HG03064 (cell line): Measurements from ENCODE around the gene SF3B1.
"Not testable (repeated sequence)": the region's sequence is repeated elsewhere in the genome, so short reads cannot be mapped to it uniquely, and the experiment has no call there.

Experiments used
- ATAC-seq: cut with Tn5 transposase; IDR thresholded peaks from one replicate; pipeline ENCODE4 v1.9.1; 2021; ENCODE audit warnings: low read depth; ENCODE audit not compliant: unreplicated experiment

SF3B1 gene

DNA sequence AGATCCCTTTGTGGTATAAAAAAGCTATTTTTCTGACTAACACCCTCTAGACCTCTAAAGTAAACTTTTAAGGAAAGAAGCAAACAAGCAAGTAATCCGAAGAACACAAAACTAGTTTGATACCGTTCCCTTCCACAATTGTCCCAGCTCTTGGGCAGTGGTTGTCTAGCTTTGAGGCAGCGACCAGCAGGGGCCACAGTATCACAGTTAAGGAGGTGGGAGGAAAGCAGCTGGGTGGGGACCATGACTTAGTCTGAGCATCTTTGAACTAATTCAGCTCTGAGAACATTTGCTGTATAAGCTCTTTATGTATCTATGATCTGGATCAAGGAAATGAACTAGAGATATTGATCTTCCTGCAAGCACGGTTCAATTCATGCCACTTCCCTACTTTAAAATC lies 51.0 kb downstream of the SF3B1 start:
- ATAC-seq = no peak

DNA sequence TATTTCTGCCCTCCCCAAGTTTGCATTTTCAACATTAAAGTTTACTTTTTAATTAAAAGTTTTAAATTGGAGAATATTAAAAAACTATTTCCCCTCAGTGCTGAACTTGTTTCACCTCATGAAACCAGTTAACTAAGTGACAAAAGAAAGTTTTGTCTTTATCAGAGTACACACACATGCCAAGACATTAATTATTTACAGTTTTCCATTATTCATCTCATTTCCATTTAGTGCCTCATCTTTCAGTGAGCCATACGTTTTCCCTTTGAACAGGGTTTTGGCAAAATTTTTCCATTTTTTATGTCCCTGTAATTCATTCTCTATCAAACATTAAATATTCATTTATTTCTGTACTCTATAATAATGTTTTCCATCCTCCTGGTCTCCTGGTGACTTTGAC lies 53.2 kb downstream of the SF3B1 start:
- no peak for ATAC-seq

DNA sequence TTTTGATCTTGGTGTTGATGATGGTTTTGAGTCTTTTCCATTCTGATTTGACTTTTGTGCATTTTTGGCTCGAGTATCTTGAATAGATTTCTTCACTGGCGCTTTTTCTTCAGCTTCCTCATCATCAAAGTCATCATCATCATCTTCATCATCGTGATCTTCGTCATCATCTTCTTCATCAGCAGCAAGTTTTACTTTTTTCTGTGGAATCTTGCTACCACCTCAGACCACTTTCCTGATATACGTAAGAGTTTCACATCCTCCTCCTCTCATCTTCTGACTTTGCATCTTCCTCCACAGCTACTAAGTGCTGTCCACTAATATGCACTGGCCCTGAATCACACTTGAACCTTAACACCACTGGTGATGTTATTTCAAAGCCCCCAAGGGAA lies 54.9 kb downstream of the SF3B1 start:
- ATAC-seq = not testable (repeated sequence)

DNA sequence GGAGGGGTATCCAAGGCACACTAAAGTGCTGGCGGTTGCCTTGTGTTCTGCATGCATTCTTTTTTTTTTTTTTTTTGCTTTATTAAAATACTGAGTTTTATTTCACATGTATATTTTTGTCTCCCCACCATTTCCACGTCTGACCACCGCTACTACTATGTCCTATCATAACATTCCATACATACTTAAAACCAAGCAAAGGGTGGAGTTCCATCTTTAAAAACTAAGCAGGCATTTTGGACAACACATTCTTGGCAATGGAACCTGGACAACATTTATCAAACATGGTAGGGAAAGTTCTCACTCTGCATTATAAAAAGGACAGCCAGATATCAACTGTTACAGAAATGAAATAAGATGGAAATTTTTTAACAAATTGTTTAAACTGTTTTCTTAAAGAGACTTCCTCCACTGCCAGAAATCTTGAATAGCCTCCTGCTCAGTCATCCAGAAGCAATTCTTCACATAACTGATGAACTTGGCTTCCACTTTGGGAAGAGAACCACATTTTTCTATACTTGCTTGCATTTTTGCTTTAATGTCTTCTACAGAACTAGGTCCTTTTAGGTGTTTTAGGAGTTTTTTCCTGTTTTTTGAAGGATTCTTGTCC lies 55.4 kb downstream of the SF3B1 start:
- ATAC-seq = not testable (repeated sequence)

DNA sequence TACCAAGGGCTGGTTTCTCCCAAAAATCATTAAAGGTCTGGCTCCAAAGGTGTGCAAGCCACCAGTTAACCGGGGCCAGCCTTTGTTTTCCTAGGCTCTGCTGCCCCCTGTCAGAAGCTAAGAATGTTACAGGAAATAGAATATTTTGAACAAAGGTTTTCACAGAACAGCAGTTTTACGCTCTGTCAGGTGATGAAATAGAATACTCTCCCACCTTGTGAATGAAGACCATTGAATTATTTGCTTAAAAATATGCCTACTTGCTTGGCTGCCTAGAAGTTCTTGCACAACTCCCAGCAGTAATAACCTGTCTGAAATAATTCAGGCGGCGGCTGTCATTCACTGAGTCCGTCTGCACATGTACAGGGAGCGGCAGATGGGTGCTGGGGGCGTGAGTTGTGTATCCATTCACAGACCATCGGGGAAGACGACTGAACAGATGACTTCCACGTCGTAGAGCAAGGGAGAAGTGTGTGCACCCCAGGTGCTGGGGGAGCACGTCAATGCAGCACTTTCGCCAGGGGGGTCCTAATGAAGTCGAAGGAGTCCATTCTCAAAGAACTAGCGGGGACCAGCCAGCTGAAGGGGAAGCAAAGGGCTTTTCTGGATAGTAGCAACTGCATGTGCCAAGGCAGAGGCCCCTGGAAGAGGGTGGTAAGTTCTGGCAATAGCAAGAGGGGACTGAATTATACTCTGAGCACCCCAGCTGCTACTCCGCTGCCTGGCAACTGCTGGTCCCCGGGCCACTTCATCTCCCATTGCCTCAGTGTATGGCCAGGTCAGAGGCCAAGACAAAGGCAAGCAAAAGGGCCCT lies 56.1 kb downstream of the SF3B1 start:
- no peak for ATAC-seq

DNA sequence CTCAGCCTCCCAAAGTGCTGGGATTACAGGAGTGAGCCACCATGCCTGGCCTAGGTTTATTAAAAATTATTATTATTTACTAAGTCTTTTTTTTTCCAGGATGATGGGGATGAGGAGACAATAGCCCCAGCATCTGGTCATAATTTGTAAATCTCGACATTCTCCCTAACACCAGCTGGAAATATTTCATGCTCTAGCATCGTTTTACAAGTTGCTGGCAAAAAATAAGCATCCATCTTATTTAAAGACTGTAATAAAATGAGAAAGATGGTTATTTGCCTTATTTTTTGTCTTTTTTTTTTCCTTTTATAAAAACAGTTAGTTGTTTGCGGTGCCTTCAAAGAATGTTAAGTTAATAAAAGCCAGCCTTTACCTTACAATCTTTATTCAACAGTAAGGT lies 56.7 kb downstream of the SF3B1 start:
- ATAC-seq = no peak

DNA sequence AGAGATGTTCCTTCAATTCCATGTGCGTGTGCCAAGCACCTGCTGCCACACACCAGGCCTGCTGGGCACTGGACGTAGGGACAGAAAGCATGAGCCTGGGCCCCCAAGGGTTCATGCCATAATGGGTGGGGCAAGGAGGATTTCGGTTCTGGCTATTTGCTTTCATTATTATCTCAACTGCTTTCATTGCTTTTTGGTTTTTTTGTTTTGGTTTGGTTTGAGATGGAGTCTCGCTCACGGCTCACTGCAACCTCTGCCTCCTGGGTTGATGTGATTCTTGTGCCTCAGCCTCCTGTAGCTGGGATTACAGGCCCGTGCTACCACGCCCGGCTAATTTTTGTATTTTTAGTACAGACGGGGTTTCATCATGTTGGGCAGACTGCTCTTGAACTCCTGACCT lies 57.2 kb downstream of the SF3B1 start:
- ATAC-seq = no peak

DNA sequence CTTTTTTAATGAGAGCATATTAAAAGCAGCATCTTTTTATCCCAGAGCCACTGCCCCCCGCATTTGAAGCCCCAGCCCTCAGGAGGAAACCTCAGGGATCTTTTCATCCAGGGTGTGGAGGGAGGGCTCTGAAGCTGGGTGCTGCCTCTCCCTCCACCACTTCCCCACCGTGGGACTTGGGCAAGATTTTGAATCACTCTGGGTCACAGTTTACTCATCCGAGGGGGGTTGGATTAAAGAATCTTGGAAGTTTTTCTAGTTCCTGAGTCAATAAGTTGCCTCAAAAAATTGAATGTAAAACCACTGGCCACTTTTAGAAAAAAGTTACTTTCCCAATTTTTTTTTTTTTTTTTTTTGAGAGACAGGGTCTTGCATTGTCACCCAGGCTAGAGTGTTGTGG lies 62.2 kb downstream of the SF3B1 start:
- ATAC-seq = no peak

DNA sequence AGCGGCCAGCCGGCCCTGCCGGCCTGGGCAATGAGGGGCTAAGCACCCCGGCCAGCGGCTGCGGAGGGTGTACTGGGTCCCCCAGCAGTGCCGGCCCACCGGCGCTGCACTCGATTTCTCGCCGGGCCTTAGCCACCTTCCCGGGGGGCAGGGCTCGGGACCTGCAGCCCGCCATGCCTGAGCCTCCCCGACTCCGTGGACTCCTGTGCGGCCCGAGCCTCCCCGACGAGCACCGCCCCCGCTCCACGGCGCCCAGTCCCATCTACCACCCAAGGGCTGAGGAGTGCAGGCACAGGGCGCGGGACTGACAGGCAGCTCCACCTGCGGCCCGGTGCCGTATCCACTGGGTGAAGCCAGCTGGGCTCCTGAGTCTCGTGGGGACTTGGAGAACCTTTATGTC lies 64.2 kb downstream of the SF3B1 start:
- ATAC-seq = not testable (repeated sequence)

DNA sequence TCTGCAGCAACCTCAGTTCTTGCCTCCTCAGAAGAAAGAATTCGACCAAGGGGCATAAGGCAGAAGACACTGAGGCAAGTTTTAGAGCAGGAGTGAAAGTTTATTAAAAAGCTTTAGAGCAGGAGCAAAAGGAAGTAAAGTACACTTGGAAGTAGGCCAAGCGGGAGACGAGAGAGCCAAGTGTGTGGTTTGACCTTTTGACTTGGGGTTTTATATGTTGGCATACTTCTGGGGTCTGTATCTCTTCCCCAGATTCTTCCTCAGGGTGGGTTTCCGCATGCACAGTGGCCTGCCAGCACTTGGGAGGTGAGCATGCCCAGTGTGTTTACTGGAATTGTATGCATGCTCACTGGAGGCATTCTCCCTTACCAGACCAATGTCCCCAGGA lies 64.9 kb downstream of the SF3B1 start:
- ATAC-seq = no peak

DNA sequence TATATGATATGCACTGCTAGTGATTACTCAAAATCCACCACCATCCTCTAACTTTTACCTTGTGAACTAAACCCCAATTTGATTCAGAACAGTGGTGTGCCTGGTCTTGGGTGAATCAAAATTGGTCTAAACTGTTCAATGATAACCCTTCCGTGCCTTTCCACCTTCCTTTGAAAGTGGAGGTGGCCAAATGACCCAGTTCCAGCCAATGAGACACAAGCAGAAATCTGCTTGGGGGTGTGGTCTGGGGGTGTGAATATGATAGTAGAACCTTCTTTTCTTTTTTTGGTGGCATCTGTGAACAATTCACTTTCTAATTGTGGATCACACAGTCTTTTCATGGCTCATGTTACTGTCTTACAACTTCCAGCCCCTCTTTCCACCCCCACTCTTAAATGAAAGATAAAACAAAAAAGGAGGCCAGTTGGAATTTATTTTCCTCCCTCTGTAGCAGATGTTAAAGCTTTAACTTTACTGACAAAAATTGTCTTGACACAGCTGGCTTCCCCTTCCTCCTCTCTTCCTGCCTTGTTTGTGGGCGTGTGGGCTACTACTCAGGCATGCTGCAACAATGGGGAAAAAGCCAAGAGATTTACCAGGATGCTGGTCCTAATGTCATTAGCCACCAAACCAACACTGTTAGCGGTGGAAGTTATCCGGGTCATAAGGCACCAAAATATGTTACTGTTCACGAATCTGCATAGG lies 65.4 kb downstream of the SF3B1 start:
- no peak for ATAC-seq

DNA sequence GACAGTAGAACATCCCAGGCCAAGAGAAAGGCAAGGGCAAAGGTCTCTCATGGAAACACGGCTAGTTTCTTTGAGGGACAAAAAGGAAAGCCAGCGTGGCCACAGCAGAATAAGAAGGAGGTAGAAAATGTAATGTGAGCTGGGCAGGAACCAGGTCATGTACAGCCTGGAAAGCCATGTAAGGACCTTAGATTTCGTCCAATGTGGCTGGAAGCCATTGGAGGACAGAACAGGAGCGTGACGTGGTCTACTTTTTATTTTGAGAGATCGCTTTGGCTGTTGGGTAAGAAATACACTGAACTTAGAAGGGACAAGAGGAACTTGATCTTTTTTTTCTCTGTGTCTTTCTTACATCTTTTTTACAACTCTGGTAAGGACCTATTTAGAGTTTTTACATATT lies 66.4 kb downstream of the SF3B1 start:
- no peak for ATAC-seq

DNA sequence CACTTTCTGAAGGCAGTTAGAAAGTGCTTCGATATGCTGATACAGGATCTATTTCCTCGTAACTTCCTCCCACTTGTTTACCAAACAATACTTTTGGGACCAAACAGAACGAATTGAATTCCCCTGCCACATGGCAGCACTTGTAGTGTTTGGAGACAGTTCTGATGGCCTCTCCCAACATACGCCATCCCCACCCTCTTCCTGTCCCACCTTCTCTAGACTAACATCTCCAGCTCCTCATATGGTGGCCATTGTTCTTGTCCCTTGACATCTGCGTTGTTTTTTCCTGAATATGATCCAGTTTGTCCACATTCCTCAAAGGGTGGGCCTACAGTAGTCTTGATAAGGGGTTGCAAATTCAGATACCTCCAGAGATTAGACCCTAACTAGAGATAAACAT lies 70.8 kb downstream of the SF3B1 start:
- ATAC-seq = no peak

DNA sequence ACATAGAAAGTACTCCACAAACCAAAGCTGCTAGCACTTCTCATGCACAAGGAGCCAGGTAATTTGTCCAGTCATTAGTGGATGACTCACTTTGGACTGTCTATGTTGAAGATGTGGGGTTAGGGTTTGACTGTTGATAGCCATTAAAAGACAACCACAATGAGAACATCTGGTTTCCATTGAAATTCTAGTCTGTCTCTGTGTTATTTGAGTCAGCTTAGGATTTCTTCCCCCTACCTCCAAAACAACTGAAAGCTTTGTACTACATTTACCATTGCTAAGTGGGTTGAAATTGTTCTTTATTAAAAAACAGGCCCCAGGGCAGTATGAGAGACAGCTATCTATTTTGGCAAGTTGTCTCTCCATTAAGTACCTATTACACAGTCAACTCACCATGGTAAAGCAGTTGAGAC lies 74.1 kb downstream of the SF3B1 start:
- ATAC-seq = no peak

DNA sequence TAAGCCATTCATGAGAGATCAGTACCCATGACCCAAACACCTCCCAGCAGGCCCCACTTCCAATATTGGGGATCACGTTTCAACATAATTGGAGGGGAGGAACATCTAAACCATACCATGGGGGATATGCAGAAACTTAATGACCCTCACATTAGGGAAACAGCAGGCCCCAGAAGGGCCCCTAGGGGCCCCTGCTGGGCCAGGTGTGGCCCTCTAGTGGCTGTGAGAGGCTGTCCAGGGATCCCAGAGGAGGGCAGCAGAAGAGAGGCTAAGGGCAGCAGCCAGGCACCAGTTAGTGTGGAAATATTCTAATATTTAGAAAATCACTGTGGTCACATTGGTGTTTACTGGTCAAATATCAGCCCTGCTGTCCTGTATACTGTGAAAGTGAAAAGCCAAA lies 75.0 kb downstream of the SF3B1 start:
- no peak for ATAC-seq

DNA sequence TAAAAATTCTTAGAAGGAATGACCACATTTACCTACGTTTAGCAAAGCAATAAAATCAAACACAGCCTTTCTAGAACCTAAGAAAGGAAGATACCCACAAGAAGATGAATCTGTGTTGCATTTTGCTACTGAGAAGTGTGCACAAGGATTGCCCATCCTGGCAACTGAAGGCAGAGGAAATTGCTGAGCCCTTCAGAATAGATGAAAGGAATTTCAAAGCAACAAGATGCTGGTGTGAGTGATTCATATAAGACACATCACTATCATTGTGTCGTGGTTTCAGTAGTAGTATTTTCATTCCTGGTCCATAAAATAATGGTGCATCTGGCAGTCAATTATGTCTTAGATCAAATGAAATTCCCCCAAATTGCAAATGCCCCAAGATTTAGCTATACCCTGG lies 75.9 kb downstream of the SF3B1 start:
- no peak for ATAC-seq

DNA sequence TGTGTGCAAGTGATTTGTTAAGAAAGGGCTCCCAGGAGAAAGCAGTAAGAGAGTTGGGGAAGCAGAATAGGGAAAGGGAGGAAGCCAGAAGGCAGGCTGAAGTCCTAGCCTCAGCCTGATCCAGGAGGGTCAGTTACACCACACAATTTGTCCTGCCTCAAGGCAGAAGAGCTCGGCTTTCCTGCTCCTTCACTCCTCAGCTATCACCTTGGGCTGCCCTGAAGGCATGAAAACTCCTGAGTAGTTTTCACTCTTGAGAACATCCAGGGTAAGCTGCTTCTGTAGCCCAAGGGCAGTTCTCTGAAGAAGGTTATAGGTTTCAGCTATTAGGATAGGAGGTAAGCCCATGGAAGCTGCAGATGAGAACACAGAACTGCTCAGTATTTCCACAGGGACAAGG lies 76.8 kb downstream of the SF3B1 start:
- ATAC-seq = no peak

DNA sequence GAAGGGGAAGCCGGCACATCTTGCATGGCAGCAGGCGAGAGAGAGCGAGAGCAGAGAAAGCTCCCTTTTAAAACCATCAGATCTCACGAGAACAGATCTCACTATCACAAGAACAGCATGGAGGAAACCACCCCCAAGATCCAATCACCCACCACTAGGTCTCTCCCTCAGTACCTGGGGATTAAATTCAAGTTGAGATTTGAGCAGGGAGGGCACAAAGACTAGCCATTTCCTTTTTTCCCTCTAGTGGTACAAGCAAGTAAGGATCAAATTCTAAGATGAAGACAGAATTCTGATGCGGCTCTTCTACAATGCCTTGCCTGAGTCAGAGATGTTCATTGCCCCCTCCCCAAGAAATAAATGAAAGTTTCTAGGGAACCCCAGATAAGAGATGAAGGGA lies 78.7 kb downstream of the SF3B1 start:
- no peak for ATAC-seq

DNA sequence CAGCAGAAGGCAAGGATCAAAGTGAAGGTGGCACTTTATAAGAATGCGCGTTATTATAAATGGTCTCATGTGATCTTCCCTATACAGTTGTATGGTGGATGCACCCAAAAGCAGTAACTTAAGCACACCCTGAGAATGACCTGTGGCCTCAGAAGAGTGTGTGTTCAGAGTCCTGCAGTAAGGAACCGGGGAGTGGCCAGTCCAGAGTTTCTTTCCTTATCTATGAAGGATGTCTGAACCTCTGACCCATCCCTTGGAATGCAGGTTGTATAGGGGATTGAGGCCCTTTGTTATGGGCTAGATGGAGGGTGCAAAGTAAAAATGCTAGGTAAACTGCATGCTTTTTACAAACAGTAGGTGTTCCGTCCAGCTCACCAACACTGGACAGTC lies 80.7 kb downstream of the SF3B1 start:
- no peak for ATAC-seq

DNA sequence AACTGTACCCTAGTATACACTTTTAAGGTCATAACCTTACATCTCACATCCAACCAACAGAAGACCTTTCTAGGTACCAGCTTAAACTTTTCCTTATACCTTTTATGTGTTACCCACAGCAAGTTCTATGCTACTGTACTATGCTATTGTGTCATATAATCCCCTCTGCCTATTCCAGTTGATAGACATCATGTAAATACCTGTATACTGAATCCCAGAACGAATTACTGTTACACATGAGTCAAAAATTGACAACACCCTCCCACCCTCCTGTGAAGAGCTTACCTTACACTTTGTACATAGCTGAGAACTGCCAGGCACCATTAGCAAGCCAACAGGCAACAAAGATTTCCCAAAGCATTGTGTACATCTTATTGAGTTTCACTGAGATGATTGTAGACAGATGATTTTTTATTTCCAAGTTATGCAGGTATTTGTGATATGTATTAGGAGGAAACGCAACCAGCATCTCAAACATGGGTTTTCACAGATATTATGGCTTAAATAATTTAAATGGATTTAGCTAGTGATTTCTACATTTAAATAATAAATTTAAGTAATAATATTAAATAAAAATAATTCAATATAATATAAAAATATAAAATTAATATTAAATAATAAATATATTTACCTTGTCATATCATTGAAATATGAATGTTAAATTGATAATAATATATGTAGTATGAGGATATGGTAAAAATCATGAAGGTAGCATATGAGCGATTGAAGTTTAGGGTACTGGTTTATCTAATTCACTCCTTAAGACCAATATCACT lies 81.2 kb downstream of the SF3B1 start:
- no peak for ATAC-seq

DNA sequence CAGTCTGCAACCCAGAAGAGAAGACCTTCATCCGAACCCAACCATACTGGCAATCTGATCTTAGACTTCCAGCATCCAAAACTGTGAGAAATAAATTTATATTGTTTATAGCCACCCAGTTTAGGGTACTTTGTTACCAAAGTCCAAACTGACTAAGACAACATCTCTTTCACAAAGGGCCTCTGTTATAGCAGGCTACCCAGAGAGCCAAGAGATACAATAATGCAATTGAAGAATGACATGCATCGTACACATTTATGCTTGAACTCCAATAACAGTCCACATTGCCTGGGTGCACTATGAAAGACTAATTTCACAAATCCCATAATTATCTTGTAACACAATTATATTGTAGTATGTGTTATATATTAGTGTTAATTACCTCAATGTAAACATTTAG lies 85.1 kb downstream of the SF3B1 start:
- ATAC-seq = no peak
